ENCODE results near the gene NKRF. TPM values are rescaled to one million over a fixed set of nuclear protein-coding genes. Genes with fewer than 3 reads are reported as not detected.

NKRF gene
- total and polyA plus RNA-seq, 7 donors = 3.6 to 8.1 (median 6.0) TPM

- intact Hi-C loops (cut with DNase I) = no loop called here
- Histone ChIP-seq H3K27me3 (ENCODE audit: insufficient read depth in 3 of 3, low read length in 2 of 3) (no peaks in the 10 kb centered on the region), H3K4me3 (no peak overlapping the region), H3K27ac (no peak overlapping the region), H3K36me3 (ENCODE audit: insufficient read depth in 1 of 2, low read depth in 1 of 2) (peaks cover 0 to 13% of the 10 kb centered on the region in 2 donors), H3K4me1 (no peaks in the 10 kb centered on the region), H3K9me3 (no peaks in the 10 kb centered on the region)
- 73 to 97% (median 97%) methylated on average over 3 of the region's 3 CpGs for WGBS, 3 donors
- ATAC-seq (no peak), DNase-seq (no peak)
- no peak for TF ChIP-seq CTCF (IDR thresholded peaks at IDR 0.05)
Measured at GRCh38 chrX:119552508-119552907, 53.7 kb downstream of the NKRF start.

GRCh38 chrX:119549327-119550016 lies 56.8 kb downstream of the NKRF start:
- ATAC-seq (no peak), DNase-seq (no peak)
- no peaks in the 10 kb centered on the region for H3K9me3 ChIP-seq
- no peaks in the 10 kb centered on the region for H3K27me3 ChIP-seq (ENCODE audit: insufficient read depth in 3 of 3, low read length in 2 of 3)
- intact Hi-C loops (cut with DNase I) = no loop called here
- H3K27ac ChIP-seq = no peak overlapping the region
- H3K4me1 ChIP-seq = no peaks in the 10 kb centered on the region
- 54 to 60% (median 60%) methylated on average over 7 of the region's 7 CpGs for WGBS, 3 donors
- peaks cover 0 to 9% of the 10 kb centered on the region in 2 donors for H3K36me3 ChIP-seq (ENCODE audit: insufficient read depth in 1 of 2, low read depth in 1 of 2)
- no peak overlapping the region for H3K4me3 ChIP-seq
- TF ChIP-seq CTCF (IDR thresholded peaks at IDR 0.05) = no peak

GRCh38 chrX:119541188-119541587 lies 65.0 kb downstream of the NKRF start:
- H3K27ac ChIP-seq = no peak overlapping the region
- no peak for TF ChIP-seq CTCF (IDR thresholded peaks at IDR 0.05)
- 67 to 76% (median 76%) methylated on average over 4 of the region's 4 CpGs for WGBS, 3 donors
- no peak for ATAC-seq
- H3K4me3 ChIP-seq = no peak overlapping the region
- H3K36me3 ChIP-seq (ENCODE audit: insufficient read depth in 1 of 2, low read depth in 1 of 2) = peaks cover 0 to 37% of the 10 kb centered on the region in 2 donors
- H3K27me3 ChIP-seq (ENCODE audit: insufficient read depth in 3 of 3, low read length in 2 of 3) = no peaks in the 10 kb centered on the region
- no peaks in the 10 kb centered on the region for H3K9me3 ChIP-seq
- intact Hi-C loops (cut with DNase I) = no loop called here
- no peak for DNase-seq
- no peaks in the 10 kb centered on the region for H3K4me1 ChIP-seq

GRCh38 chrX:119539872-119540271 lies 66.4 kb downstream of the NKRF start:
- Histone ChIP-seq H3K27ac (no peak overlapping the region), H3K9me3 (no peaks in the 10 kb centered on the region), H3K27me3 (ENCODE audit: insufficient read depth in 3 of 3, low read length in 2 of 3) (no peaks in the 10 kb centered on the region), H3K4me1 (no peaks in the 10 kb centered on the region), H3K4me3 (no peak overlapping the region), H3K36me3 (ENCODE audit: insufficient read depth in 1 of 2, low read depth in 1 of 2) (peaks cover 0 to 37% of the 10 kb centered on the region in 2 donors)
- ATAC-seq (no peak), DNase-seq (no peak)
- TF ChIP-seq CTCF (IDR thresholded peaks at IDR 0.05) = no peak
- intact Hi-C loops (cut with DNase I) = no loop called here
- WGBS, 3 donors = 42 to 67% (median 61%) methylated on average over 2 of the region's 2 CpGs

Other genes with a start within 250 kb of the NKRF start
- gene SLC25A43, start 207.1 kb downstream of the NKRF start, total RNA-seq = 1 to 10 TPM; 1.2 to 2.9 (median 2.4) TPM
- 1 to 10 TPM; 1.1 to 1.6 (median 1.4) TPM for gene SLC25A43, start 207.1 kb downstream of the NKRF start, polyA plus RNA-seq
- 100 to 1,000 TPM in 1 of 4 donors, 10 to 100 TPM in 3; 48.1 to 116 (median 59.6) TPM for gene SLC25A5, start 138.0 kb downstream of the NKRF start, total RNA-seq
- 100 to 1,000 TPM in 1 of 3 donors, 10 to 100 TPM in 2; 29.1 to 304 (median 73.8) TPM for gene SLC25A5, start 138.0 kb downstream of the NKRF start, polyA plus RNA-seq
- gene STEEP1, start 41.0 kb downstream of the NKRF start, total RNA-seq = 10 to 100 TPM in 2 of 4 donors, 1 to 10 TPM in 2; 8.1 to 15.4 (median 11.3) TPM
- 10 to 100 TPM in 2 of 3 donors, 1 to 10 TPM in 1; 8.0 to 14.7 (median 13.4) TPM for gene STEEP1, start 41.0 kb downstream of the NKRF start, polyA plus RNA-seq
- 10 to 100 TPM; 52.0 to 62.1 (median 55.2) TPM for gene UBE2A, start 31.9 kb downstream of the NKRF start, total RNA-seq
- 100 to 1,000 TPM in 1 of 3 donors, 10 to 100 TPM in 2; 62.2 to 101 (median 64.6) TPM for gene UBE2A, start 31.9 kb downstream of the NKRF start, polyA plus RNA-seq
- 1 to 10 TPM; 2.2 to 3.8 (median 3.0) TPM for gene SEPTIN6, start 86.7 kb upstream of the NKRF start, total RNA-seq
- 1 to 10 TPM; 2.3 to 3.1 (median 2.8) TPM for gene SEPTIN6, start 86.7 kb upstream of the NKRF start, polyA plus RNA-seq
- not detected for gene SOWAHD, start 152.2 kb upstream of the NKRF start, total RNA-seq
- gene SOWAHD, start 152.2 kb upstream of the NKRF start, polyA plus RNA-seq = under 1 TPM in 2 of 3 donors, not detected in 1; 0.03 TPM
- gene RPL39, start 185.2 kb upstream of the NKRF start, total RNA-seq = 1,000 to 10,000 TPM; 1,072 to 1,581 (median 1,334) TPM
- 1,000 to 10,000 TPM; 4,009 to 6,099 (median 4,489) TPM for gene RPL39, start 185.2 kb upstream of the NKRF start, polyA plus RNA-seq
- gene UPF3B, start 246.5 kb upstream of the NKRF start, total RNA-seq = 10 to 100 TPM in 1 of 4 donors, 1 to 10 TPM in 3; 4.2 to 10.5 (median 5.3) TPM
- gene UPF3B, start 246.5 kb upstream of the NKRF start, polyA plus RNA-seq = 10 to 100 TPM; 10.3 to 25.4 (median 14.9) TPM